Posterior cingulate gyrus (tissue), 11 donors: Measurements from ENCODE around the gene GRM1.
A peak's percentile ranks its signal among the peaks of the same experiment; 100 is the strongest.
"Not testable (repeated sequence)": the region's sequence is repeated elsewhere in the genome, so short reads cannot be mapped to it uniquely, and the experiment has no call there.

Source experiments
- DNase-seq, 10 donors: peaks; one replicate each; pipeline versions ENCODE4 v3.0.0 to v3.0.0-alpha.2; 2020 to 2021; ENCODE audit warnings: mixed read lengths in 3 of 10
- intact Hi-C: fragments of 100-400 bp; cut with DNase I; formaldehyde crosslinking; loops from one replicate; pipeline ENCODE4 v1.15.1; 2023

The GRM1 gene

GRCh38 chr6:146184701-146185100 lies 155.8 kb downstream of the GRM1 start:
- no peak for DNase-seq
- intact Hi-C loops: no loop called here

DNA sequence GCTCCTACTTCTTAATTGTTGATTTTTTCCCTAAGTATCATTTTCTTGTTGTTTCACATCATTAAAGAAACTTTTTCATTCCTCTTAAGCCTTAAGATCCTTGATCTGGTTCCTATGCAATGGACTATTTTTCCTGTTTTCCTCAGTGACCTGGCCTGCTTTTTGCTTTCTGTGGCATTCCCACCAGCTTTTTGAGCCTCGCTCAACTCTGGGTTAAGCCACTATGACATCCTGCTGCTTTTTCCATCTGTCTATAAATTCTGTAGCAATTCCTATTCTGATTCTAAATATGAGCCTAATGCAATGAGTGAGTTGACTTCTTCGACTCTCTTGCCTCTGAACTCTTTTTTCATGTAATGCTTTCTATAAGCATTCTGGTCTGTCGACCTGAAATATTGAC lies 160.3 kb downstream of the GRM1 start:
- intact Hi-C loops: no loop called here
- no peak for DNase-seq

- DNase-seq: no peak
- intact Hi-C loops: no loop called here
Observed at GRCh38 chr6:146190581-146190980, 161.7 kb downstream of the GRM1 start.

GRCh38 chr6:146191166-146191565 lies 162.3 kb downstream of the GRM1 start:
- DNase-seq: no peak
- intact Hi-C loops: no loop called here

DNA sequence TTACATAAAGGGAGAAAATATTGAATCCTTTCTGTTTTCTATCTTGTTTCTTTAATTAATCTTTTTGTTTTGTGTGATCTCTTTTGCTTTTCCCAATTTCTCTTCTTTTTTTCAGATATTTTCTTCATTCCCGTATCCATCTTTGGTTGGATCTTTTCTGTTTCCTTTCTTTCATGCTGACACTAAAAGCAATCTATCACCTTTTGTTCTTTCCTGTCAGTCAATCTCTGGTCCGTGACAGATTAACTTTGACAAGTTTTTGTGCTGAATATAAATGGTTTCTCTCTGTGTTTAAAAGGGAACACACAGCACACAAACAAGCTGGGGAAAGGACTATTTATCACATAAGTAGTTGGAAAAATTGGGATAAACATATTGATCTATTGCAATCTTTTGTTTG lies 162.8 kb downstream of the GRM1 start:
- DNase-seq: no peak
- intact Hi-C loops: no loop called here

DNA sequence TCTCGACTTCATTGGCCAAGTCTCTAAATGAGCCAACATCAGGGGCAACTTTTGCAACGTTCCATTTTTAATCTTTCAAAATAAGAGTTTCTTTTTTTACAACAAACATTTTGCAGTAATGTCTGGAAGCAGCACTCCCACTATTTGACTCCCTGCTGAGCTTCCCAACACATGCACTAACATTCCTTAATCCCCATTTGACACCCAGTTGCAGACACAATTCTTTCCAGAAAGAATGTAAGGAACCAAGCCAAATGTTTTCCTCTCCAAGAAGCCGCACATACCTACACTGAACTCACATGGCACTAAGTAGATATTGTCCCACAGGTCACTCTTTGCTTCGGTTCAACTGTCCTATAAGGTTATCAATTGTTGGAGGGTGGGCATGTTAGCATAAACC lies 165.6 kb downstream of the GRM1 start:
- no peak for DNase-seq
- intact Hi-C loops: no loop called here

GRCh38 chr6:146200176-146200575 lies 171.3 kb downstream of the GRM1 start:
- DNase-seq: peak in 1 of 10 donors; percentile 6
- intact Hi-C loops: no loop called here

DNA sequence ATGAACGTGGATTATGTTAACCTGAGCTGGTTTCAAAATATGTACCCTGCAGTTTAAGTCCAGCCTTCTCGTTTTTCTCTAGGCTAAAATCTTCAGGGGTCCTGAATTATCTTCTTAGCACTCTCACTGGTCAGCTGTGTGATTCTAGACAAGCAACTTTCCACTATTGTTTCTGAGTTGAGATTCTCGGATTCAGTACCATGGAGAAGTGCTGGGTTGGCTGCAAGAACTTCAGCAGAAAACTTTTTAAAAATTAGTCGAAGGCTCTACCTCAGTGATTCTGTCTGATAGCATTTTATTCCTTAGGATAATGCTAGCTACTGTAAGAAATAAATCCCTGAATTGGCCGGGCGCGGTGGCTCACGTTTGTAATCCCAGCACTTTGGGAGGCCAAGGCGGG lies 173.7 kb downstream of the GRM1 start:
- intact Hi-C loops: no loop called here
- DNase-seq: no peak

DNA sequence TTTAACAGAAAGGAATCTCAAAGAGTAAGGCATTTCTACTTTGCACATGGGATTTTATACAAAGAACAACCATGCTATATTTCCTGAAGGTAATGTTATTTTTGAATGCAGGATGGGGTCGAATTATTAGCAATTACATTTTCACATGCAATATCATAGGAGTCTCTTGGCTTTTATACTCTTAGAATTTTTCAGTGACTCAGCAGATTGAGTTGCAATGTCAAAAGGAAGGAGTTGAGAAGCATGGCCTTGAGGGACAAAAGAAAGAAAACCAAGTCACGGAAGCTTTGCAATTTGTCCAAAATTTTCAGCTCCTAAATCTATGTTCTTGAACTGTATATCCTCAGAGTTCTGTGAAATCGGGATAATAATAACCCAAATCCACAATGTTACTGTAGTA lies 181.1 kb downstream of the GRM1 start:
- intact Hi-C loops: no loop called here
- no peak for DNase-seq

DNA sequence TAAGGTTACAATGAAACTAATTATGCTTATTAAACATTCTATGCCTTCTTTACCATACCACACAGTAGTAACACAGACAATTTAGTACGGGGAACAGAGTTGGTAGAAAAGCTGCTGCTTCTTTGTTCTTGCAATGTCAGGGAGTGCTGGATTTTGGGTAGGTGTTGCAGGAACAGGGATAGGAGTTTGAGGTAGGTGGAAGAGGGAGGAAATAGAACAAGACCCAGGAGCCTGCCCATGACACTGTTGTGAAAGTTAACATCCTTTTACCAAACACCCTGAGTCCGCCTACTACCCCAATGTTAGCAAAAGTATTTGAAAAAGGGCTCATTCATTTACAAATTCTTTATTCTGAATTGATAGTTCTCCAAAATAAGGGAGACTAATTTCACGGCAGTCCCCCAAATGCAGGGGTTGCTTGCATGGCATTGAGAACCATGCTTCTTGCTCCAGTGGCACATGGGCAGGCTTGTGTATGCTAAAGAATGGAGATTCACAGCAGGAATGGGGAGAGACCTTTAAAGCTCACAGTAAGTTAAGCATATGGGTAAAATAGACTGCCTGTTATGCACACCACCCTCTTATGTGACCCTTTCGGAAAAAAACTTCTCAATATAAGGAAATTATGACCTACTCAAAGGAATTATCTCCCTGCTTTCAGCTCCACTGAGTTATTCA lies 181.7 kb downstream of the GRM1 start:
- no peak for DNase-seq
- intact Hi-C loops: no loop called here

DNA sequence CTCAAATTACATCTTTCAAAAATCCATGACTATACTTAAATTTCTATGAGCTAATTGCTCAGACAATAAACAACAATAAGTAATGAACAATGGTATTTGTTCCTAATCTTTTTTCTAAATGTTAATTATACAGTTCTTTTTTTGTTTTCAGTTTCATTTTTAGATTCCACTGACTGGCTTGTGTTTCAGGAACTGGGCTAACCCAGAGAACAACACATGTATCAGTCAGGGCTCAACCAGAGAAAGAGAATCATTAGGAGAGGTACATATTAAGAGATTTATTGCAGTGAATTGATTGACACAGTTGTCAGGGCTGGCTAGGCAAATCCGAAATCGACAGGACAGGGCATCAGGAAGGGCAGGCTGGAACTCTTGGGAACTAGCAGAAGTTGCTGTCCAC lies 182.8 kb downstream of the GRM1 start:
- DNase-seq: no peak
- intact Hi-C loops: no loop called here

DNA sequence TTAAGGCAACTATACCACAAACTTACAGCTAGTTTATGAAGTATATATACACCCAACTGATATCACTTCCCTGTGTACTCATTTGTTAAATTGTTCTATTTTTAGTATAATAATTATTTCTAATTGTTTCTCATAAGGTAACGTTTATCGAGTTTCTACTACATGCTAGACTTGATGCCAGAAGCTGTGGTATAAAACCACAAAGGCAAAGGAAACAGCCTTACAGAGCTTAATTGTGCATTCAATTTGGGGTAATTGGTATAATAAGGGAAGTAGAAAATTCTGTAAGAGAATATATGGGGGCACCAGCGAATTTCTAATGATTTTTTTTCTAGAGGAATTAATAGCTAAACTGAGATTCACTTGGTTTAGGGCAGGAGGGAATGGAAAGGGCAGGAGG lies 183.9 kb downstream of the GRM1 start:
- no peak for DNase-seq
- intact Hi-C loops: no loop called here

DNA sequence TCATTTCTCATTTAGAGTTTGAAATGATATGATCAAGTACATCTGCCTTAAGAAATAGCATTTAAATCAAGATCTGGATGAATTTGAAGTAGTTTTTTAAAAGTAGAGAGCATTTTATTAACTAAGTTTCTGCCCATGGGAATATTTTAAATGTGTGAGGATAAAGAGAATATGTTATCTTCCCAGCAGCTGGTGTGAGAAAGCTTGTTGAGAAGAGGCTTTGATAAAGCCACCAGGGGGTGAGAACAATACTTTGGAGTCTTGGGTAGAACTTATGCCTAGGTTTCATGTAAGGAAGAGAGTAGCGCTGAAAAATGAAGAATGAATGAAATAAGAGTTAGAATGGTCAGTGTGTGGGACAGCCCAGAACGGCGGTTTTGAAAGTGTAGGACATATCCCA lies 190.2 kb downstream of the GRM1 start:
- no peak for DNase-seq
- intact Hi-C loops: loop anchor here (5.0 kb wide), 1 partner anchor 177 kb away; no protein-coding TSS in a partner anchor

DNA sequence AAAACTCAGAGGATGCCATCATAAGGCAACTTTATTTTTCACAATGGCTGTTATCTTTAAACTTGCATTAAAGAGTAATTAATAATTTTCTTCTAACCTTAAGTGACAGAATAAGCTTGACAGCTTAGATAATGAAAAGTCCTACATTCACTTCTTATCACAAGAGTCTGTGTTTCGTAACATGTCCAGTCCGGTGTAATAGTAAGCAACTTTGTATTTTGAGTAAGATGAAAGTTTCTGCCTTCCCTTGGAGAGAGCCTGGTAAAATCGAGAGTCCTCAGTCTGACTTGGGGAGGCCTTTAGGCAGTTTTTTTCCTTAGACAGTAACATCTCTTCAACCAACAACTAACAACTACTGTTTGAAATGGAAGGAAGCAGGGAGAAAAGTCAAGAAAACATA lies 195.6 kb downstream of the GRM1 start:
- intact Hi-C loops: no loop called here
- DNase-seq: no peak

GRCh38 chr6:146224988-146225387 lies 196.1 kb downstream of the GRM1 start:
- peak in 6 of 10 donors; percentile 14 to 83 (median 21) for DNase-seq

GRCh38 chr6:146240322-146240721 lies 211.5 kb downstream of the GRM1 start:
- intact Hi-C loops: no loop called here
- DNase-seq: peak in 4 of 10 donors; percentile 6 to 68 (median 36)

More at GRCh38 chr6:146224988-146225387, 196.1 kb downstream of the GRM1 start:
- intact Hi-C loops: no loop called here

DNA sequence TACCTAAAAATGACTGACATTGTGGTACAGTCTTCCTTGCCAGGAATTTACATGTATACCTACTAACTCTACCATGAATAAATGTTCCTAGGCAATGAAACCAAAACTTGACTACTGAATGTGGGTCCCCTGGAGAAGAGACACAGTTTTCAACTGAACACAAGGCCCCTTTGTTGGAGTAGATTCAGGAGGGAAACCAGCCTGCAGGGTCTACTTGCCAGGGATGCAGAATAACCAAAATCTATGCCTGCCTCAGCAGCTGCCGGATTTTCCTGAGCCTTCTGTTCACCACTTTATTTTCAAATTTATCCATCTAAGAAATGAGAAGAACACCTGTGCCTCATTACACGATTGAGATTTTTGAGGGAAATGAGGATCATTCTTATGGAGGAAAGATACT lies 211.9 kb downstream of the GRM1 start:
- intact Hi-C loops: no loop called here
- DNase-seq: no peak

- intact Hi-C loops, DNase-seq: not testable (repeated sequence)
Observed at GRCh38 chr6:146243646-146244045, 214.8 kb downstream of the GRM1 start.

DNA sequence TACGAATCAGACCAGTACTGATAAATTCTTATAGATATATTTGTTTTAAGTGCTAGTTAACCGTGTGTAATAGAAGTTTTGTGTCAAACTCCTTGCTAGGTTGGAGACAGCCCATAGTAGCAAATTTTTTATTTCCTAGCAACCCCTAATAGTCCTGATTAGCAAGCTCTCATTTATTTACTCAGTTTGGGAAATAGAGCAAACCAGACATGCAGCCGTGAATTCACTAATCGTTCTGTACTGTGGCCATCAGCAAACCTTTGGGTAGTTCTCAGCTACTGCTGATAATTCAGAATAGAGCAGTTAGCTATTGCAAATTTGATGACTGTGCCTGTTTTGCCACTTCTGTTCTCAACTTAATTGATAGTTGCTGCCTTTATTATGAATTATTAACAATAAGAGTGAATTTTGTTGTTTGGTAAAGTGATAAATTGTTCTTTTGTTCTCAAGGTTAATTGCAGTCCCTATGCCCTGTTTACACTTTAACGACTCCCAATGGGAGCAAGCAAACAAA lies 215.8 kb downstream of the GRM1 start:
- intact Hi-C loops: no loop called here

GRCh38 chr6:146246028-146246427 lies 217.2 kb downstream of the GRM1 start:
- intact Hi-C loops: no loop called here
- DNase-seq: no peak

More for the DNA sequence above, 215.8 kb downstream of the GRM1 start:
- DNase-seq: no peak

DNA sequence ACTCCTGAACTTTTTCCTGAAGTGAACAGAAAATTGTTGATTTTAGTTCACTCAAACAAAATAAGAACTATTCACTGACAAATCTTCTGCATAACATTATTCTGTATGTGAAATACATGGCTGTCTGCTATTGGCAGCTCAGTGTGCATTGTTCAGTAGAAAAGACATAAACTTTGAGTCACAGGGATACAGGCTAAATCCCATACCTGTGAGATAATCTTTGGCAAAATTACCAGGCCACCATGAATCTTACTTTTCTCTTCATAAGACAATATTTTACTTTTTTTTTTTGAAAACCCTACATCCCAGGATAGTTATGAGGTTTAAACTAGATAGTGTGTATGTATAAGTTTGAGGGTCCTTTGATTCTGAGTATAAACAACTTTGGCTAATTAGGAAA lies 224.8 kb downstream of the GRM1 start:
- intact Hi-C loops: no loop called here
- DNase-seq: no peak

DNA sequence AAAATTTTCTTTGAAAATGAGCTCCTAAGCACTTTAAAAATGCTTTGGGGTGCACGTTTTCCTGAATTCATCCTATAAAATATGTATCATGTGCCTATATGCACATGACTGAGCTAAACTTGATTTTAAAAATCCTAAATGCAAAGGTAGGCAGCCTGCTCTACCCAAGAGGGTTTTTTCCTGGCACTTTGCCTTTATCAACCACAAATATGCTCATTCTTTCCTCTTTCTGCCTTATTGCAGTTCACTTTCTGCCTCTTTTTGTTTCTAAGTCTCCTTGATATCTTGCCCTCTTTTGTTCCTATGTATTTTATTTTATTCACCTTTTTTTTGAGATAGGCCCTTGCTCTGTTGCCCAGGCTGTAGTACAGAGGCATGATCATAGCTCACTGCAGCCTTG lies 229.3 kb downstream of the GRM1 start:
- intact Hi-C loops: no loop called here
- no peak for DNase-seq

DNA sequence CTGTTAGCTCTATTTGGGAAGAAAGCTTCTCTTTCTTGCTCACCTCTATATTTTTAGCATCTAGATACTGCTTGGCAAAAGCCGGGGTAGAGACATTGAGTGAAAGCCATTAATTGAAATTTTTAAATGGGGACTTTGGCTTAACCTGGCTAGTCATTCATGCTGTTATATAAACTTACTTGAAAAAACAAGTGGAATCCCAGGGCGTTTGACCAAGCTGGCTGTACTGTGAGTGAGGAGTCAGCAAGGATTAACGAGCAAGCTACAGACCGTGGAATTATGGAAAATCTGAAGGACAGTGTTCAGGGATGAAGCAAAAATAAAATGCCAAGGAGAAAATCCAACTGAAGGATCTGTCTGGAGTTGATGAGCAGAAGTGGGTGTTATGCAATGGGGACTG lies 232.0 kb downstream of the GRM1 start:
- DNase-seq: no peak
- intact Hi-C loops: no loop called here
